ENCODE results near the gene HHAT. TPM values are rescaled to one million over a fixed set of nuclear protein-coding genes. Genes with fewer than 3 reads are reported as not detected.

The HHAT gene
- total and polyA plus RNA-seq, 2 donors (not counting 3 experiments of a cell fraction or from before 2014, with no cell fraction given): 2.4 to 4.3 TPM

GRCh38 chr1:210344706-210345105, 16.0 kb downstream of the HHAT start:
- no peaks in the 10 kb centered on the region for H3K36me3 ChIP-seq (ENCODE audit: control insufficient read depth in 2 of 2, extremely low read depth in 1 of 2, insufficient read depth in 2 of 2, low read length in 2 of 2)
- H3K27me3 ChIP-seq (ENCODE audit: control insufficient read depth in 2 of 2, insufficient read depth in 2 of 2, low read length in 2 of 2): no peaks in the 10 kb centered on the region
- ChIA-PET CTCF (interaction anchor here (1.2 kb wide), 1 partner anchor 789 kb away, joined by 3 read pairs; the partner anchor contains the start of gene KCNH1), POLR2A (no interaction called here)
- H3K9ac ChIP-seq (replicated peaks; ENCODE audit: extremely low read depth, insufficient read depth, low read length): no peak overlapping the region
- H3K27ac ChIP-seq (ENCODE audit: insufficient read depth, low read depth, low read length): no peak overlapping the region
- dilution Hi-C loops (cut with MboI; ENCODE audit: extremely low pct_ligation_motif_present, low sequenced_read_pairs) (no loop called here), intact Hi-C loops (cut with micrococcal nuclease) (no loop called here)
- DNase-seq (ENCODE audit: low read depth, low spot score) (no peak), FAIRE-seq (no peak)
- no peak for TF ChIP-seq POLR2AphosphoS5 (IDR thresholded peaks at IDR 0.05; ENCODE audit: insufficient read depth, low read depth, low read length)
- no peak for TF ChIP-seq JUN (IDR thresholded peaks at IDR 0.05; ENCODE audit: borderline replicate concordance, insufficient read depth, insufficient read length, low read depth)
- no peak for TF ChIP-seq POLR2A (IDR thresholded peaks at IDR 0.05; ENCODE audit: low read depth, low read length)
- TF ChIP-seq, protein P1, sequence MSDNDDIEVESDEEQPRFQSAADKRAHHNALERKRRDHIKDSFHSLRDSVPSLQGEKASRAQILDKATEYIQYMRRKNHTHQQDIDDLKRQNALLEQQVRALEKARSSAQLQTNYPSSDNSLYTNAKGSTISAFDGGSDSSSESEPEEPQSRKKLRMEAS (IDR thresholded peaks at IDR 0.05; ENCODE audit: insufficient read depth, insufficient read length): no peak
- TF ChIP-seq, protein P2, sequence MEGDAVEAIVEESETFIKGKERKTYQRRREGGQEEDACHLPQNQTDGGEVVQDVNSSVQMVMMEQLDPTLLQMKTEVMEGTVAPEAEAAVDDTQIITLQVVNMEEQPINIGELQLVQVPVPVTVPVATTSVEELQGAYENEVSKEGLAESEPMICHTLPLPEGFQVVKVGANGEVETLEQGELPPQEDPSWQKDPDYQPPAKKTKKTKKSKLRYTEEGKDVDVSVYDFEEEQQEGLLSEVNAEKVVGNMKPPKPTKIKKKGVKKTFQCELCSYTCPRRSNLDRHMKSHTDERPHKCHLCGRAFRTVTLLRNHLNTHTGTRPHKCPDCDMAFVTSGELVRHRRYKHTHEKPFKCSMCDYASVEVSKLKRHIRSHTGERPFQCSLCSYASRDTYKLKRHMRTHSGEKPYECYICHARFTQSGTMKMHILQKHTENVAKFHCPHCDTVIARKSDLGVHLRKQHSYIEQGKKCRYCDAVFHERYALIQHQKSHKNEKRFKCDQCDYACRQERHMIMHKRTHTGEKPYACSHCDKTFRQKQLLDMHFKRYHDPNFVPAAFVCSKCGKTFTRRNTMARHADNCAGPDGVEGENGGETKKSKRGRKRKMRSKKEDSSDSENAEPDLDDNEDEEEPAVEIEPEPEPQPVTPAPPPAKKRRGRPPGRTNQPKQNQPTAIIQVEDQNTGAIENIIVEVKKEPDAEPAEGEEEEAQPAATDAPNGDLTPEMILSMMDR (IDR thresholded peaks at IDR 0.05; ENCODE audit: extremely low read depth in 1 of 2, insufficient read depth in 1 of 2, low read depth in 1 of 2, low read length in 2 of 2): no peak
- no peak for TF ChIP-seq GATA2 (IDR thresholded peaks at IDR 0.05; ENCODE audit: insufficient read depth, insufficient read length, low read depth, low read length)
- TF ChIP-seq FOS (IDR thresholded peaks at IDR 0.05; ENCODE audit: borderline replicate concordance, insufficient read depth, low read length): no peak
- TF ChIP-seq EZH2 (IDR thresholded peaks at IDR 0.05; ENCODE audit: borderline replicate concordance, low read depth, low read length, severe bottlenecking): no peak
- TF ChIP-seq MYC (IDR thresholded peaks at IDR 0.05; ENCODE audit: low read depth, low read length): no peak
- no peak overlapping the region for H3K4me3 ChIP-seq (replicated peaks in 1 of 3; ENCODE audit: insufficient read depth in 1 of 3, low read depth in 1 of 3, low read length in 3 of 3)
- H3K9me1 ChIP-seq (replicated peaks; ENCODE audit: control insufficient read depth, extremely low read depth, insufficient read depth, low read length): no peaks in the 10 kb centered on the region
- H2AFZ ChIP-seq (ENCODE audit: low read depth, low read length): no peak overlapping the region
- no peaks in the 10 kb centered on the region for H3K4me1 ChIP-seq (ENCODE audit: control insufficient read depth, extremely low read depth, insufficient read depth, low read length)
- H4K20me1 ChIP-seq (replicated peaks; ENCODE audit: control insufficient read depth, extremely low read depth, insufficient read depth, low read length): no peaks in the 10 kb centered on the region
- no peaks in the 10 kb centered on the region for H3K9me3 ChIP-seq (replicated peaks; ENCODE audit: control insufficient read depth, insufficient read depth, low read length)
- H3K79me2 ChIP-seq (ENCODE audit: control insufficient read depth, insufficient read depth, low read length): no peaks in the 10 kb centered on the region
- H3K4me2 ChIP-seq (ENCODE audit: insufficient read depth, low read length): no peak overlapping the region
- BruUV-seq (replicated peaks): no TSS peak
